ENCODE results near the gene PRKCA.
"Not testable (repeated sequence)": the region's sequence is repeated elsewhere in the genome, so short reads cannot be mapped to it uniquely, and the experiment has no call there.

PRKCA gene

DNA sequence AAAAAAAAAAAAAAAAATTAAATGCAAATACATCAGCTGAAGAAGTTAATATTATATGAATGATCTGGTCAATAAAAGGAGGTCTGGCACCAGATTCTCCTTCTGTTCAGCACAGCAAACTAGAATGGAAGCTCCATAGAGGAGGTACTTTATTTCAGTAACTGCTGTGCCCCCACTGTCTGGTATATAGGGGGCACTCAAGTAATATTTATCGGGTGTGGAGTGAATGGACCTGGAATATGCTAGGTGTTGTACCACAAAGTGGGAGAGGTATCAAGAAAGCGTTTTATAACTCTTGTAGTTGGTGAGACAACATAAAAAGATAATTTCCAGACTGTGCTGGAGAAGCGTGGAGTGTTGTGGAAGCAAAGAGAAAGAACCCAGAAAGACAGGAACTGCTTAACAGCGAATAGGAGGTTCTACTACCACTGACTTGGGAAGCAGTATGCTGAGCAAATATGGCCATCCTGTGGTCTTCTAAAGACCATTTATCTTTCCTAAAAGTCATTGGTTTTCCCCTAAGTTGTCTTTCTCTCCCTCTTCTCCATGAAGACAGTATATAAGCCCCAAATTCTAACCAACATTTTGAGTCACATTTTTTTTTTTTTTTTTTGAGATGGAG, 12.2 kb upstream of the PRKCA start:
- no peak for DNase-seq (ENCODE audit: low read depth)

DNA sequence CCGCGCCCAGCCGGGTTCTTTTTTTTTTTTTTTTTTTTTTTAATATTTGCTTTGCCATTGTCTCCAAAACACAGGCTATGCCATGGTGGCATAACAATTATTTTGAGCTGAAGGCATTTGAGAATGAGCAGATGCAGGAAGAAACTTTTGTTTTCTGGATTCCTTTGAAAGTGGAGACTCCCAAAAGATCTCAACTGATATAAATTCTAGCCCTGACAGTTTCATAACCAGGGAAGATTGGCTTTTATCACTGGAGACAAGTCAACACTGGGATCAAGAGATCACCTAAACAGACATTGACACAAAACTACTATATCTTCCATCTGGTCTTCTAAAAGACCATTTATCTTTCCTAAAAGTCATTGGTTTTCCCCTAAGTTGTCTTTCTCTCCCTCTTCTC, 10.1 kb upstream of the PRKCA start:
- DNase-seq (ENCODE audit: low read depth) = no peak

DNA sequence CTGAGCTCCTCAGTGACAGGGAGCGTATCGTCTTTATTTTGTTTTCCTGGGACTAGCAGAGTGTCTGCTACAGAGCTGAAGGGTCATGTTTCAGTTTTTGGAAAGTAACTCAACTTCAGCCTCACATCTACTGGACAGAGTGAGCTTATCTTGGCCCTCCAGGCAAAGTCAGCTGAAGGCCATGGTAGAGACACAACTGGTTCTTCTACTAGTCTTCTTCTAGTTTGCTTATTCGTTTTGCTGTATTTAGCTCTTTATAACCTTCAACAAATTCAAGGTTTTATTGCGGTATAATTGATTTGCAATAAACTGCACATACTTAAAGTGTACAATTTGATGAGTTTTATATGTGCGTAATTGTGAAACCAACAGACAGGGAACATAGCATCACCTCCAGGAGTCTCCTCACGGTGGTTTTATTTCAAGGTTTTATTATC, 6.1 kb upstream of the PRKCA start:
- no peak for DNase-seq (ENCODE audit: low read depth)

DNA sequence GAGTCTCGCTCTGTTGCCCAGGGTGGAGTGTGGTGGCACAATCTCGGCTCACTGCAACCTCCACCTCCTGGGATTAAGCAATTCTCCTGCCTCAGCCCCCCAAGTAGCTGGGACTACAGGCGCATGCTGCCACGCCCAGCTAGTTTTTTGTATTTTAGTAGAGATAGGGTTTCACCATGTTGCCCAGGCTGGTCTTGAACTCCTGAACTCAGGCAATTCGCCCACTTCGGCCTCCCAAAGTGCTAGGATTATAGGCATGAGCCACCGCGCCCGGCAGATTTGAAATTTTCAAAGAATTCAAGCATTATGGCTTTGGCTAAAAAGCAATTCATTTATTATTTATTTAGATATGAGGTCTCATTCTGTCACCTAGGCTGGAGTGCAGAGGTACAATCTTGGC, 5.0 kb upstream of the PRKCA start:
- not testable (repeated sequence) for DNase-seq (ENCODE audit: low read depth)

DNA sequence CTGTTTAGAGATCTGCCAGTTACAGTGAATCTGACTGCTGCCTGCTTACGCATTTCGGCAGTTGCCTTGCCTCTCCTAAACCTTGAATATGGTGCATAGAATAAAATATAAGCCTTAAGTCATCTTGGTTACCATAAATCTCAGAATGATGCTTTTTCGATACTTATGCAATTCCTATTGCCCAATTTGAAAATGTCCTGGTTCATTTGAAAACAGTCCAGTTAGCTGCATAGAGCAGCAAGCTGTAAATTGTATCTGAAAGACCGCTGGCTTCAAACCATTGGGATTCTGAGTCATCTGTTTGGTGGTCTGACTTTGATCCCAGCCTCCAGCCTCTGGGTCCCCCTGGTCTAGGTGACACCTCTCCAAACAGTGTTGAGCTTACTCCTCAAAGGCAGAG, 2.7 kb upstream of the PRKCA start:
- no peak for DNase-seq (ENCODE audit: low read depth)

DNA sequence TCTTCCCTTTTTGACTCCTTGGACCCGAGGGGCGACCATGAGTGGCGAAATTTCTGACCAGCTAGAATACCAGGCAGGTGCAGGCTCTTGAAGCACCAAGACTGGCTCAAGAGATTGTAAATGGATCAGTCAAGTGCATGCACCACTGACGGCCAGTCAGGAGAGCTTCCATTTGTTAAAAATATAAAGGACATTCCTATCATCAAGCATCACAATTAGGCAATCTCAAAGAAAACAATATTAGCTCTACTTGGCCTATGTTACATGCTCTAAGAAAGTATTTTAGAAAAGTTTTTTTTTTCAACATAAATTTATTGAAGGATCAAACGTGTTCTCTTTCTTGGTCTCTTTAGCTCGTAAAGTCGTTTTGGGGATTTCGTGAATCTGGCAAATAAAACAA, 1.5 kb upstream of the PRKCA start:
- DNase-seq (ENCODE audit: low read depth) = no peak

DNA sequence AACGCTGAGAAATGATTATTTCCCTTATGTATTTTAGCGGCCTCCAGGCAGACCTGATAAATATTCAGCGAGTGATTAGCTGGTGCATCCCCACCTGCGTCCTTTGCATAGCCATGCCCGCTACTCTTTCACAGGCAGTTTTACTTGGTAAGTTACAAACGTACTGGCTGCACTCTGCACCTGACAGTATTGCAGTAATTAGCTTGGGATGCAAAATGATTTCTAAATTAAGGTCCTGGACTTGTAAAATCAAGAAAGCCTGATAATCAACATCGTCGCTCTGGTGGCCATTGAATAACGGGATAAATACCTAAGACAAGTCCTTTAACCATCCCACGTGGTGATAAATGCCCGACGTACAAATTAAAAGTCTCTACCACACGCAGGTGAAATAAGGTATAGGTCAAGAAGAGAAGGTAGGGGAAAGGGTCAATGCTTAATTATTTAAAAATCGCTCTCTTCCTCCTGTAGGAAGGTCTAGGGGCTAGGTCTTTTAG, 998 bp upstream of the PRKCA start:
- DNase-seq (ENCODE audit: low read depth) = no peak

DNA sequence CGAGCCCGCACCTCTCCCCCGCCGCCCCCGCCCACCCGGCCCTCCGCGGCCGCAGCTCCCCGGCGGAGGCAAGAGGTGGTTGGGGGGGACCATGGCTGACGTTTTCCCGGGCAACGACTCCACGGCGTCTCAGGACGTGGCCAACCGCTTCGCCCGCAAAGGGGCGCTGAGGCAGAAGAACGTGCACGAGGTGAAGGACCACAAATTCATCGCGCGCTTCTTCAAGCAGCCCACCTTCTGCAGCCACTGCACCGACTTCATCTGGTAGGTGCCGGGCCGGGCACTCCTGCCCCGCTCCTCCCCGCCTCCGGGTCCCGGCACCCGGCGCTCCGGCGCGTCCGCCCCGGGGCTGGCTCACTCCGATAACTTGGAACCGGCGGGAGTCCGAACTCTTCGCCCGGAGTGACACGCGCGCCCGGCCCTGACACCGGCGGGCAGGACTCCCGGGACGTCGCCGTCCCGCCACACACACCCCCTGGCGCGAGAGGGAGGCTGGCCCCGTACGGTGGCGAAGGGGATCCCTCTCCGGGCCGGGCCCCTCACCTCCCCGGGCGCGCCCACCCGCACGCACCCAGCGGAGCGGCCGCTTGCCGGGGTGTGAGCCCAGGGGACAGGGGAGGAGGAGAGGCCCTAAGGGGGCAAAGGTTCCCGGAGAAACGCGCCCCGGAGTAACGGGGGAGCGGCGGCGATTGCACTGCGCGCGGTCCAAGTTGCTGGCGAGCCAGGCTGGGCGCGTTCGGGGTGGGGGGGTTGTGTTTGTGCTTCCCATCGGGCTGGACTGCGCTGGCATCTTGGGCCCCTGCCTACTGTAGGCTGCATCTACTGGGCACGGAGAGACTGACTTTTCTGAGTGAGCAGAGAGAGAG, 581 bp downstream of the PRKCA start:
- peak; percentile 23 for DNase-seq (ENCODE audit: low read depth)

DNA sequence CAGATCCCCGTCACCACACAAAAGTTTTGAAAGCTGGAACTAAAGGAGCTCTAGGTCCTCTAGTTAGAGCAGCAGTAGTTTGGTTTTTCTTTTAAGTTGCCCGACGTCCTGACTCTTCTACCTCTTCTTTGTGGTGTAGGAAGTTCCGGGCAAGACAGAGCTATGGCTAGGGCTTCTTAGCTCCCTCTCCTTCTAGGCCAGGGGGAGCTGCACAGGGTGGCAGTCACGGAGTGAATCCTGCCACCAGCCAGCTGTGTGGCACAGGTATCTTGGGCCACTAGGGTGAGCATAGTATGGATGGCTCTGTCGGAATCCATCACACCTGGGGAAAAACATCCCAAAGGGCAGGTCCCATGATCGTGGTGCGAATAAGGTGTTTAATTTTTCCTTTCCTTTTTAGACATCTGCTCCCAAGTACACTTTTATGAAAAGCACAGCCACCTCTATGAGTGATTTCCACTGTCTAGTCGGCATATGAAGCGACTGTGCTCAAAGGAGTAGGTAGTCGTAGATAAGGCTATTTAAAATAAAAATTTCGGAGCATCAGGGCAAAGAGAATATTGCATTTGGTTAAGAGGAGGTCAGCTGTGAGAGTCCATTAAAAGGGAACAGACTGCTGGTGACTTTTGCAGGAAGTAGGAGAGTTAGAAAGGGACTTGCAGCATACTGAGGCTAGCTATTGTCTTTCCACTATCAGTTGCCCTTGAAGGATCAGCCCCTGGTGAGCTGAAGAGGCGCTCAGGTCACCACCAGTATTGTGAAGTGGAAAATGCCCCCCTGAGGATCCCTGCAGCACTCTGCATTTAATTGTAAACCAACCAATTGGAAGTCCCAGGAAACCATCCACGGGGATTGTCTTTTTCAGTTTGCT, 2.1 kb downstream of the PRKCA start:
- no peak for DNase-seq (ENCODE audit: low read depth)

DNA sequence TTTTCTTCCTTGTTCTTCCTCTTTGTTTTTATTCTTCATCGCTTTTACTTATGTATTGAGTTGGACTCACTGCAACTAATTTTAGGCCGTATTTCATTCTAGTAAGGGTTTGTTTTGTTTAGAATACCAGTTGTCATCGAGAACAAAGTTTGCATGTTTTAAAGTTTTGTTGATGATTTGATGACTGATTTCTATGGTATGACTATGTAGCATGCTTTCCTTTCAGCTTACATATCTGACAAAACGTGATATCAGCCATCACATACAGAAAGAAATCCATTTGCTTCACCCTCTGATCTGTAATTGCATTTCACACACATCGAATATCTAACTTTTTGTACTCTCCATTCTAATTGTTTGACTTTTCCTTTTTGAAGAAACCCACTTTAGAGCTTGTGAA, 4.0 kb downstream of the PRKCA start:
- no peak for DNase-seq (ENCODE audit: low read depth)

DNA sequence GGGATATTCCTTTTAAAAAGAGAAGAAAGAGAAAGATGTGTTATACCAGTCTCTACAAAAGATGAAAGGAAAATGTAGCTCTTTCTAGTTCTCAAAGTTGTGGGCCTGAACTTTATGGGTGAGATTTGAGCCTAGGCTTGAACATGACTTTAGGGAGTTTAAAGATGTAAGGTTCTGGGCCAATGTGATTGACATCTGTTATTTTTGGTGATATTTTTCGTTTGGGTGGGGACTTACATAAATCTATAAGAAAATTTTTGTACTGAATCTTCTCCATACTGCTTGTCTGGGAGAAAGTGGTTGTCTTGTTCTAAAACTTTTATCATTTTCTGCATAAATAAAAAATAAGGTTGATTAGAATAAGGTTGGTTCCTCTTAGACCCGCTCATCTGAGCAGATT, 4.8 kb downstream of the PRKCA start:
- DNase-seq (ENCODE audit: low read depth) = no peak

DNA sequence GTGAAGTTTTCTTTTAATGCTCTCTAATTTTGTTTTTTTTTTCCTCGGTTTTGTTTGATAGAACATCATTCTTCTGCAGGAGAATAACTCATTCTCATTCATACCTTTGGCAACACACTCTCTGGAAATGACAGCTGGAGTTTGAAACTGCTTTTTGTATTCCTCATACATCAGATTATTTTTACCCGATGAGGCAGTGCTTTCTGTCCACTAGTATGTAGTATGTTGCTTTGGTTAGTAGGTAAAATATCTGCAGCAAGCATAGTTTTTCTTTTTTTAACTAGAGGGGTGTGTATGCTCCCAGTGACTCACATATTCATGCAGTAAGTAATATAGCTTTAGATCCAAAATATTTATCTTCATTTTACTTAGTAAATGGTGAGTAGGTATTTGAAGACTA, 6.4 kb downstream of the PRKCA start:
- no peak for DNase-seq (ENCODE audit: low read depth)

DNA sequence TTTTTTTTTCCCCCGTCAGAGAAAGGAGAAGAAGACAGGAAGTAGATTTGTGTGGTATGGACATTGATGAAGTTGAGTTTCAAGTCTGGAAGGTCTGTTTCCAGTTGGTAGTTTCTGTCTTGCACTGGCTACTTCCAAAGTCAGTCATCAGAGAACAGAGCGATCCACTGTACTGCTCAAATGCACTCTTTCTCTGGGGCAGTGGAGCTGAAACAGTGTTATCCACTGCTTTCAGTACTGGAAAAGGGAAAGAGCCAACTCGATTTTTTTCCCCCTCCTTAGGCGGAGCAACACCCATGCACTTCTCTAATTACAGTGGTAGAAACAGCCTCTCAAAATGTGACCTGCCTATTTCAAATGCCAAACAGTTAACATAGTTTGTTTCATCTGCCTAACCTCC, 7.4 kb downstream of the PRKCA start:
- no peak for DNase-seq (ENCODE audit: low read depth)

DNA sequence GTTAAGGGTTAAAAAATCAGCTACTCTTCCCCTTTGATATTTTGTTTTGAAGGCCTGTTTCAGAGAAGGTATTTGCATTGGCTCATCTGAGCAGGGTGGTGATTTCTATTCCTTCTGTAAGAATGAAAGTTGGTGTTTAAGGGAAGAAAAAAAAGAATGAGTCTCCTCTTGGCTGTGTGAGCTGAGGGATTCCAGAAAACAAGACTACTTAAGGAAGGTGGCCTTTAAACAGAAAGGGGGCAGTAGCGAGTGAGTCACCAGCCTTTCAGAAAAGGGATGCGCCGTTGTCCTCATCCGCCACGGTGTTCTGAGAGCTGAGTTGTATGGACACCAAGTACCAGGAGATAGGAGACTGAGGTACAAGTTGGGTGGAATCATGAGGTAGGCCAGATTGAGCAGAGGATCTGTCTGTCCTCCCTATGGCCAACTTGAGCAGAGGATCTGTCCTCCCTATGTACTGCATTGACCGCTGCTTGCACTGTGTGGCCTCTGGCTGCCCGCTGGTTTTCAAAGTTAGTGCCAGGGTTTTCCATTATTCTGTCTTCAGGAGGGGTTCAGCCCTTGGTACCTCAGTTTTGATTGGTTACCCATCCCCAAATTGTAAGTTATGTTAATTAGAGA, 8.2 kb downstream of the PRKCA start:
- DNase-seq (ENCODE audit: low read depth) = no peak

DNA sequence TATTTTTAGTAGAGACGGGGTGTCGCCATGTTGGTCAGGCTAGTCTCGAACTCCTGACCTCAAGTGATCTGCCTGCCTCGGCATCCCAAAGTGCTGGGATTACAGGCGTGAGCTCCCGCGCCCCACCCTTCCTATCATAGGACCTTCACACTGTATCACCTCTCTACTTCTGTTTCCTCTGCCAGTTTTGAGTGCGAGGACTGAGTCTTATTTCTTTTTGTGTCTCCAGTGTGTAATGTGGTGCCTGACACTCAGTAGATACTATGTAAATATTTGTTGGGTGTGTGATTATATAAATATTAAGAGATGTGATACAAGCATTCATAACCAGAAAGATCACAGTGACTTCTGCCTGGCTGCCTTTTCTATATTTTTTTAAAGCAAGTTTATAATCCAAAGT, 10.5 kb downstream of the PRKCA start:
- no peak for DNase-seq (ENCODE audit: low read depth)

DNA sequence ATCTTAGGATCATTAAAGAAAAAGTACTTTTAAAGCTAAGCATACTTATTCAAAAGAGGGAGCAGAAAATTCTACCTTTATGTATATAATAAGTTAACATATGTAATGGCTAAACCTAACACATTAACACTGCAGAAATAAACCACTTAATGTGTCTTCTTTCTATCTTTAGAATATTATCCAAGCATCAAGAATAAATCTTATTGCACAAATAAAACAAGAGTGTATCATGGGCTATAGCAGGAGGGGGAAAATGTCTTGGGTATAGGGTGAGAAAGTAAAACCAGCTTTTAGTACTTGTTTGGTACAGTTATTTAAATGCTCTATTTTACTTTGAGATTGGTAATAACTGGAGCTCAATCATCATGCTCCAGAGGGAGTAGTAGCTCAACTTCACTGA, 10.9 kb downstream of the PRKCA start:
- no peak for DNase-seq (ENCODE audit: low read depth)

DNA sequence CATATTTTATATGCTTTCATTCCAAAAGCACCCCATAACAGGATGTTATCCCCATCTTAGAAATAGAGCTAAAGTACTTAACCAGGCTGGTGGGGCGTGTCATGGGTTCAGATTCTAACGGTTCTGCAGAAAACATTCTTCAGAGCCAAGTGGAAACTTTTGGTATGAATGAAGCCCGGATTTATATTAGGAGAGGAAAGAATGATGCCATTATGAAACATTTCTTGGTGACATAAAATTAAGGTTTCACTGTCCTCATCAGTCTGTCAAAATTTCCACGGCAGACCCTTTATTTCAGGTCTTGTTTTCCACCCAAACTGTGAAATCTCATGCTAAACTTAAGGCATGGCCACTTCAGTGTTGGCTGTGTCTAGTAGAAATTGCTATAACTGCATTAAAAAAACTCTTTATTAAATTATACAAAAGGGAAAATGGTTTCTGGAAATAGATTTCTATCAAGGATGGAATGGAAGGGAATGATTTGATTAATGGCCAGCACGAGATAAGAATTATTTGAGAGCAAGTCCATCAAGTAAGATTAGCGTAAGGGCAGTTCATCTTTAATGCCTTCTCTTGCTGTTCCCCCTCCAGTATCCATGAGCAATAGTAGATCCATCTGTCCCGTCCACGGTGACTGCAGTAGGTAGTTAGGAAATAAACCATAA, 11.7 kb downstream of the PRKCA start:
- DNase-seq (ENCODE audit: low read depth) = peak; percentile 50

DNA sequence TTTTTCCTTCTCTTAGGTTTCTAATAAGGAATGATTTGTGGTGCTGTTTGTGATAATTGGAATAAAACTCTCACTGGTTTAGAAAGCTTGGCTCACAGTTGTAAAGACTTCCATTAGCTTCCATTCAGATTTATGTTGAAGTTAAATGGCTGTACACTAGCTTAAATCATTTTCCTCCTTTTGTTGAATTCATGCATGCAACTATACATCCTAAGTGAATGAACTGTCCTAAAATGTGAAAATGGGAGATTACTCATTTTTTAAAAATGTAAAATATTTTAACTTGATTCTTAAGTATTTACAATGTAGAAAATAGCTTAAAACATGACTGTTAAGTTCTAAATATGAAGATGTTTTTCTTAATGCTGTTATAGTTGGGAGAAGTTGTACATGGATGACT, 15.2 kb downstream of the PRKCA start:
- DNase-seq (ENCODE audit: low read depth) = no peak

DNA sequence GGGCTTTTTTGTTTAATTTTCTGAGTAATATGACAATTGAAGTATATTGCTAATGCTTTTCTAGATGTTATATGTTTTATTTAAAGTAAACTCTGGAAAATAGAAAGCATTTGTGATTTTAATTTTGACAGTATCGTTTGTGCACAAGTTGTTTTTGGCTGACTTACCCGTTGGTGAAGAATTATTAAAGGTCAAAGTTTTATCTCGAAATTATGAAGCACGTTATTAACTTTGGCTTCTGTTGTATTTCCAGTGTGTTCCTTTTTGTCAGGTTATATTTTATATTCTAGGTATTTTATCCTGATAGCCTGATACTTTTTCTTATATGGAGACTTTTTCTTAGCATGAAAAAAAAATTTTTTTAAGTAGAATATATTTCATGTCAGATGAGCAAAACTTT, 16.8 kb downstream of the PRKCA start:
- no peak for DNase-seq (ENCODE audit: low read depth)

DNA sequence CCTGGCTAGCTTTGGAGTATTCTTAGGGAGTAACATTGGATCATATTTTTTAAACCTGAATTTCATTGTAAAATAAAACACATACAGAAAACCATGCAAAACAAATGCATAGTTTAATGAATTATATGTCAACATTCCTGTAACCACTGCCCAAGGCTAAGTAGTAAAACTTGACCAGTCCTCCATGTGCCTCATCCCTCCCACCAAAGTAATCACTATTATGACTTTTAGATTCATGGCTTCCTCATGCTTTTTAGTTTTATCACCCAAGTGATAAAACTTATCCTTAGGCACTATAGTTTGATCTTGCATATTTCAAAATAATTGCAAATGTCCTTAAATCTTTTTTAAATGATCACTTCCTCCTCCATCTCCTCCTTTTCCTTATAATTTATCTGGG, 20.4 kb downstream of the PRKCA start:
- DNase-seq (ENCODE audit: low read depth) = no peak

DNA sequence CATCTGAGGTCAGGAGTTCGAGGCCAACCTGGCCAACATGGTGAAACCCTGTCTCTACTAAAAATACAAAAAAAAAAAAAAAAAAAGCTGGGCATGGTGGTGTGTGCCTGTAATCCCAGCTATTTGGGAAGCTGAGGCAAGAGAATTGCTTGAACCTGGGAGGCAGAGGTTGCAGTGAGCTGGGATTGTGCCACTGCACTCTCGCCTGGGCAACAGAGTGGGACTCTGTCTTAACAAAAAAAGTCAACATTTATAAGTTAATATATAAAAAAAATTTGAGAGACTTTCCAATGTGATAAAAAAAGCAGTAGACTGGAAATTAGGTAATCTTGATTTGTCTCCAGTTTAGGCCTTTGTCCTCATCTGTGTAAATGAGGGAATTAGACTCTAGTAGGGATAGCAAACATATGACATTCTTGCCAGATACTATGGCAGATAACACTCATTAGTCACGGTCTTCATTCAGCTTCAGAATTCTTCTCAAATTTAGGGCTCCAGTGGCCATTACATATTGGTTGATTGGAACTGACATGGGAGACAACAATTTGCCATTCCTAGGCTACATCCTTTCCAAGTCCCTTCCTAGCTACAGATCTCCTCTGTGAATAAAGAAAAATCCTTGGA, 22.1 kb downstream of the PRKCA start:
- not testable (repeated sequence) for DNase-seq (ENCODE audit: low read depth)
